ENCODE data around the gene ANKRD55. TPM values are rescaled to one million over a fixed set of nuclear protein-coding genes. Genes with fewer than 3 reads are reported as not detected.

Gene ANKRD55
- total RNA-seq, 2 experiments from 2014 or later, result 9.7 to 10.2 TPM

DNA sequence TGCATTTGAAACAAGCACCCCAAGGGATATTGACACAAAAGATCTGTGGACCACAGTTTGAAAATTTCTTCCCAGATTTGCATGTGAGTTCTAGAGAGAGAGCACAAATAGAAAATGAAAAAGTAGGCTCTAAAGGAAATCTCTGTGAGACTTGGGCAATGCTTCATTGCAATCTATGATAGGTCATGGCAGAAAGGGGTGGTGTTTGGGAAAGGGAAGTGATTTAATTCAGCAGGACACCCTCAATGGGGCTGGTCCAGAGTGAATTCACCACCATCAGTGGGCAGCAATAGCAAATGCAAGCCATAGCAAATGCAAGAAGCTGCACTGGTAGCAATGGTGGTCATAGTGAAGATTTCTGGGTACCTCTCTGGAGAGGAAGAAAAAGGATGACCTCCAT is 58.1 kb downstream of the ANKRD55 start:
- Histone ChIP-seq H3K9me3 (ENCODE audit: control insufficient read depth in 1 of 2, insufficient read depth in 1 of 2, low read length in 2 of 2) (no peaks in the 10 kb centered on the region), H3K4me1 (ENCODE audit: insufficient read depth, low read length) (no peaks in the 10 kb centered on the region), H3K4me3 (ENCODE audit: low read length) (no peak overlapping the region), H3K27me3 (ENCODE audit: control insufficient read depth in 1 of 2, insufficient read depth in 2 of 2, low read length in 2 of 2) (no peaks in the 10 kb centered on the region), H3K27ac (ENCODE audit: low read depth in 1 of 2, low read length in 2 of 2) (no peak overlapping the region), H3K36me3 (ENCODE audit: insufficient read depth, low read length) (no peaks in the 10 kb centered on the region)
- H3K4me3 Mint-ChIP-seq, result no peak overlapping the region
- DNase-seq, result no peak
- POLR2A ChIA-PET, result no interaction called here
- no peaks in the 10 kb centered on the region for H3K27me3 Mint-ChIP-seq
- no peak for ATAC-seq (ENCODE audit: poor library complexity)
- TF ChIP-seq, protein P1, sequence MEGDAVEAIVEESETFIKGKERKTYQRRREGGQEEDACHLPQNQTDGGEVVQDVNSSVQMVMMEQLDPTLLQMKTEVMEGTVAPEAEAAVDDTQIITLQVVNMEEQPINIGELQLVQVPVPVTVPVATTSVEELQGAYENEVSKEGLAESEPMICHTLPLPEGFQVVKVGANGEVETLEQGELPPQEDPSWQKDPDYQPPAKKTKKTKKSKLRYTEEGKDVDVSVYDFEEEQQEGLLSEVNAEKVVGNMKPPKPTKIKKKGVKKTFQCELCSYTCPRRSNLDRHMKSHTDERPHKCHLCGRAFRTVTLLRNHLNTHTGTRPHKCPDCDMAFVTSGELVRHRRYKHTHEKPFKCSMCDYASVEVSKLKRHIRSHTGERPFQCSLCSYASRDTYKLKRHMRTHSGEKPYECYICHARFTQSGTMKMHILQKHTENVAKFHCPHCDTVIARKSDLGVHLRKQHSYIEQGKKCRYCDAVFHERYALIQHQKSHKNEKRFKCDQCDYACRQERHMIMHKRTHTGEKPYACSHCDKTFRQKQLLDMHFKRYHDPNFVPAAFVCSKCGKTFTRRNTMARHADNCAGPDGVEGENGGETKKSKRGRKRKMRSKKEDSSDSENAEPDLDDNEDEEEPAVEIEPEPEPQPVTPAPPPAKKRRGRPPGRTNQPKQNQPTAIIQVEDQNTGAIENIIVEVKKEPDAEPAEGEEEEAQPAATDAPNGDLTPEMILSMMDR (IDR thresholded peaks at IDR 0.05), result no peak
- H3K4me1 Mint-ChIP-seq (ENCODE audit: low read depth), result peaks cover 18% of the 10 kb centered on the region
- intact Hi-C loops (cut with DNase I, micrococcal nuclease), result no loop called here
- CTCF ChIA-PET, result no interaction called here
- H3K9me3 Mint-ChIP-seq, result no peaks in the 10 kb centered on the region
- no peak overlapping the region for H3K27ac Mint-ChIP-seq
- no peaks in the 10 kb centered on the region for H3K36me3 Mint-ChIP-seq (ENCODE audit: low read depth)

DNA sequence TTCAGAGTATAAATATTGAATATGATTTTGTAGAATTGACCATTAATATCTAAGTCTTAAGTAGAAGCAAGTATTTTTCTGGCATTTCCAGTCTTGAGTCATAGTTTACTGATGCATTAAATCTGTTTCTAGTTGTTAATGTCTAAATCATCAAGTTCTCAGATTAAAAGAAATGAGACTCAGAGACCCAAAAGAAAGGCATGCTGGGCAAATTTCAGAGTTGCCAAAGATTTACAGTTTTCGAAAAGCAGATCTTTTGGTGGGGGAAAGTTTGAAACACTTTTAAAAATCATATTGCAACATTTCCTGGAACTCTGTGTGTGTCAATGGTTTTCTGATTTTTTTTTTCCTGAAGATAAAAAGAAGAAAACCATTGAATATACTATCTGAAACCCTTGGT is 60.9 kb downstream of the ANKRD55 start:
- H3K27me3 Mint-ChIP-seq, result no peaks in the 10 kb centered on the region

DNA sequence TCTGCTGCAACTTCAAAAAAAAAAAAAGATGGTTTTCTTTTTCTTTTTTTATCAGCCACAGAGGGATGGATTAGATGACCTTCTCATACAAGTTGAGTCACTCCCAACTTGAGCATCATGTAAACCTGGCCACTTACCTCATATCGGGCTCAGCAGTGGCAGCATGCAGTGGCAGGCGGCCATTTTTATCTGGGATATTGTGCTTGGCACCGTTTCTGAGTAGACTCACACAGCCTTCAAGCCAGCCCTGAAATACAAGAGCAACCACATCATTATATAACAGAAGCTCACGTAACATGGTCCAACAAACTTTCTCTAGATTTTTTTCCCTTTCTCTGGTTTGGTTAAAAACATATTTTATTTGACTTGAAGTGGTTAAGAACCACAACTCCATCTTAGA is 62.6 kb downstream of the ANKRD55 start:
- Histone ChIP-seq H3K27ac (ENCODE audit: low read depth in 1 of 2, low read length in 2 of 2) (no peak overlapping the region), H3K9me3 (ENCODE audit: control insufficient read depth in 1 of 2, insufficient read depth in 1 of 2, low read length in 2 of 2) (no peaks in the 10 kb centered on the region), H3K27me3 (ENCODE audit: control insufficient read depth in 1 of 2, insufficient read depth in 2 of 2, low read length in 2 of 2) (no peaks in the 10 kb centered on the region), H3K4me3 (ENCODE audit: low read length) (no peak overlapping the region), H3K36me3 (ENCODE audit: insufficient read depth, low read length) (no peaks in the 10 kb centered on the region), H3K4me1 (ENCODE audit: insufficient read depth, low read length) (no peaks in the 10 kb centered on the region)
- CTCF ChIA-PET, result interaction anchor here (2.1 kb wide), 1 partner anchor 30 kb away, joined by 5 read pairs; no protein-coding TSS in a partner anchor
- DNase-seq (no peak), ATAC-seq (ENCODE audit: poor library complexity) (no peak)
- H3K4me1 Mint-ChIP-seq (ENCODE audit: low read depth), result peaks cover 38% of the 10 kb centered on the region
- POLR2A ChIA-PET, result no interaction called here
- TF ChIP-seq, protein P1 (IDR thresholded peaks at IDR 0.05), result no peak
- intact Hi-C loops (cut with DNase I, micrococcal nuclease), result no loop called here
- H3K36me3 Mint-ChIP-seq (ENCODE audit: low read depth), result no peaks in the 10 kb centered on the region
- H3K27me3 Mint-ChIP-seq, result no peaks in the 10 kb centered on the region
- H3K4me3 Mint-ChIP-seq, result no peak overlapping the region
- H3K27ac Mint-ChIP-seq, result no peak overlapping the region
- H3K9me3 Mint-ChIP-seq, result no peaks in the 10 kb centered on the region

More for the DNA sequence above, 60.9 kb downstream of the ANKRD55 start:
- TF ChIP-seq, protein P1 (IDR thresholded peaks at IDR 0.05), result no peak
- no peak overlapping the region for H3K27ac ChIP-seq (ENCODE audit: low read depth in 1 of 2, low read length in 2 of 2)
- no peaks in the 10 kb centered on the region for H3K27me3 ChIP-seq (ENCODE audit: control insufficient read depth in 1 of 2, insufficient read depth in 2 of 2, low read length in 2 of 2)
- intact Hi-C loops (cut with DNase I, micrococcal nuclease), result no loop called here
- H3K36me3 Mint-ChIP-seq (ENCODE audit: low read depth), result no peaks in the 10 kb centered on the region
- peaks cover 31% of the 10 kb centered on the region for H3K4me1 Mint-ChIP-seq (ENCODE audit: low read depth)
- ATAC-seq (ENCODE audit: poor library complexity), result no peak
- no peaks in the 10 kb centered on the region for H3K9me3 ChIP-seq (ENCODE audit: control insufficient read depth in 1 of 2, insufficient read depth in 1 of 2, low read length in 2 of 2)
- no peak overlapping the region for H3K4me3 Mint-ChIP-seq
- CTCF ChIA-PET, result no interaction called here
- peak overlapping the region; percentile 42 for H3K27ac Mint-ChIP-seq
- H3K4me1 ChIP-seq (ENCODE audit: insufficient read depth, low read length), result no peaks in the 10 kb centered on the region
- H3K4me3 ChIP-seq (ENCODE audit: low read length), result no peak overlapping the region
- POLR2A ChIA-PET, result no interaction called here
- peak in 1 of 14 experiments; percentile 26 for DNase-seq
- H3K36me3 ChIP-seq (ENCODE audit: insufficient read depth, low read length), result no peaks in the 10 kb centered on the region
- no peaks in the 10 kb centered on the region for H3K9me3 Mint-ChIP-seq
